Measurements from ENCODE around the gene ETV6.

Gene ETV6

DNA sequence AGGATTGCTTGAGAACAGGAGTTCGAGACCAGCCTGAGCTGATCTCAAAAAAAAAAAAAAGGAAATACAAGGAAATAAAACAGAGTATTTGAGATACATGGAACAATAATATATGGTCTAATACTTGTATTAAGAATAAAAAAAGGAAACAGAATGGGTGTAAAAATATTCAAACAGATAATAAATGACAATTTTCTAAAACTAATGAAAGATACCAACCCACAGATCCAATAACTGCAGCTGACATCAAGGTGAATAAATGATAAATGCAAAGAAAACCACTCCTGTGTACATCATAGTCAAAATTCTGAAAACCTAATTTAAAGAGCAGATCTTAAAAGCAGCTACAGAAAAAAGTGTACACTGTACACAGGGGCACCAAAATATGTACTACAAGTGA lies 4.1 kb upstream of the ETV6 start:
- DNase-seq (ENCODE audit: low read depth): no peak

DNA sequence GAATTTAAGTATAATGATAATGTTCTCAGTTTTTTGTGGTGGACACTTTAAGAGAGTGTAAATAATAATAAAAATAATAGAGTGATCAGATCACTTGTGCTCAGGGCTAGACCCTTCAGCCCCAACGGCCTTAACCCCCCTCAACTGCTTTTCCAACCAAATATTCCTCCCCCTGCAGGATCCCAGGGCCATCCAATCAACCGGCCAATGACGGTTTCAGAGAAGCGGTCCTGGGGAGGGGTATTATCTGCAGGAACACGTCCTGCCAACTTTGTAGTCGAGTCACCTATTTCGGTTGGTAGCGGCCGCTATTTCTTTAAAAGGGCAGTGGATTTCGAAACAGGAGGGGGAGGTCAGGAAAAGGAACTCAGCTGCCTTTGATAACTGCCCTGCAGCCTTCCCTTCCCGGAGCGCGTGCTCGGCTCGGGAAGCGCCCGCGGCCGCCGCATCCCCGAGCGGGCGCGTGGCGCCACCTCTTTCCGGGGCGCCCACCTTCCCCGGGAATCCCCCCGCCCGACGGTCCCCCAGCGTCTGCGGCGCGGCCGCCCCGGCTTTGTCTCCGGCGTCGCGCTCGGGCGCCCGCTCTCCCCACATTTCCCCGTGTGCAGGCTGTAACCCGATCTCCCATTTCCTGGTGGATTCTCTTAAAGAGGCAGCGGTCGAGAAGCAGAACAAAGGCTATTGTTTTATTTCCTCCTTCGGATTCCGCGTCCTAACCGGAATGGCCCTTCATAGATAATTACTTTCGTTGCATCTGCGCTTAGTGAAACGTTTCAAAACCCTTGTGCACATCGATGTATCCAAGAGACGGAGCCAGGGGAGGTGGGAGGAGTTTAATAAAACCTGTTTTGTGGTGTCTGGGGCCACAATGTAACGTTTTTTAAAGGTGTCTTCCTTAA lies 711 bp upstream of the ETV6 start:
- peak; percentile 92 for DNase-seq (ENCODE audit: low read depth)

DNA sequence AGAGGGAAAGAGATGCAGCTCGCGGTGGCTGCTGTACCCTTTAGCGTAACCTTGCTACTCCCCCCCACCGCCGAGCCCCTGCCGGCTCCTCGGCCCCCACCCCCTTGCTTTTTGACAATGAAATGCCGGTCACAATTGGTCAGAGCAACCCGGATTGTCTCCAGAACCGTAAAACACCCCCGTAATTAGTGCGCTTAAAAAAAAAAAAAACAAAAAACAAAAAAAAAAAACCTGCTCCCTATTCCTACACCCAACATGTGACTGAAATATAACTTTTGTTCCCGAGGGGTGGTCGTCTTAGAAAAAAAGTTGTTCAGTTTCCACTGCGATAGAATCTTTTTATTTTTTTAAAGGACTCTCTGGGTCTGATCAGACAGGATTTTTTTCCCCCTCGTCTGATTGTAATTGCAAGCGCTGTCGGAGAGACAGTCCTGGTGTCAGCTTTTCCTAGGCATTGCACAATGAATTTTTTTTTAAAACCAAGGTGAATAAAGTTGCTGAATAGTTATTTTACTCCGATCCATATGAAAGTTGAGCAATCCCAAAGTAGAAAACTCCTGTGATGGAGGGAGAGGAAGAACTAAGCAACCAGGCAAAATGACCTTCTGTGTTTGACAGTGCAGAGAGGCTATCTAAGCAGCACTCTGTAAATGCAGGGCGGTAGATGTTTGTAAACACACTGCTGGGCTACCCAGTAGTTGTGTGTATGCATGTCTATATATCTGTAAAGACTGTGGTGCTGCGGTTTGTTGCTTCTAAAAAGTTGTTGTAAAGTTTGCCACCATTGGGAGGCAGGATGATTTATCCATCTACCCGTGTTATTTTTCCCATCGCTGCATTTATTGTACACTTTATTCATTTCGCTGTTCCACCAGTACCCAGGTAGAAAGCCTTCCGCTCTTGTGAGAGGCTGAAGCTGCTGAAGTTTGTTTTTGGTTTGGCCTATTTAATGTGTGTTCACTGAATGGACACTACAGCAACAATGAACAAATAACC lies 1.1 kb downstream of the ETV6 start:
- DNase-seq (ENCODE audit: low read depth): peak; percentile 56

DNA sequence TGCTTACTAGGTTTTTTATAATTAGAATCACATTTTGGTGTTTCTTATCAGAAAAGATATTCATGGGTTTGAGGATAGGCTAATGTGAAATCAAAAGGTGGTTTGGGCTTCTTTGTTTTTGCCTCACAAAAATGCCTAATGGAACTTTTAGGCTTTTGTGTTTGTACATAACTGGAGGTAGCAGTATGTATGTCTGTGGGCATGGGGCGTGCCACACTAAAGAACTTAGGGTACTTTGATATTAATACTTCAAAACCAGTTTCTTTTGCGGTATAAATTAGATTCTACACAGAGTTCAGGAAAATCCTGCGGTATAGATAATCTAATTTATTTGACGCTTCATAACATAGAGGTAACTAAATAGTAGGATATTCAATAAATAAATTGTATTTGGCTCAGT lies 1.9 kb downstream of the ETV6 start:
- peak; percentile 12 for DNase-seq (ENCODE audit: low read depth)

DNA sequence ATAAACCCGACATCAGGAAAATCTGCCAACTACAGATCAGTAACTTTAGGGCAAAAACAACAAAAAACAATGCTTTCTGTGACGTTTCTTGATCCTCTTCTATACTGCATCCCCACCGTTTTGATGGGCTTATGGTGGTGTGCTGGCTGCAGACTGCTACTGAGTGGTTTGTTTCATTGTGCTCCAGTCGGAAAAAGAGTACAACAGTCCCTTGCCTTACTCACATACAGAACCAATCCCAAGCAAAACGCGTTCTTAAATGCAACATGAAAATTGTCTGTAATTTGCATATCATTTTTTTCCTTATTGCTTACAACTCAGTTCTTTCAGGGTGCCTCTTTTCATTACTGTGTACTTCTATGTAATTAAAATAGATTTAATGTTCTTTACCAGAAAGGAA lies 2.3 kb downstream of the ETV6 start:
- peak; percentile 49 for DNase-seq (ENCODE audit: low read depth)

DNA sequence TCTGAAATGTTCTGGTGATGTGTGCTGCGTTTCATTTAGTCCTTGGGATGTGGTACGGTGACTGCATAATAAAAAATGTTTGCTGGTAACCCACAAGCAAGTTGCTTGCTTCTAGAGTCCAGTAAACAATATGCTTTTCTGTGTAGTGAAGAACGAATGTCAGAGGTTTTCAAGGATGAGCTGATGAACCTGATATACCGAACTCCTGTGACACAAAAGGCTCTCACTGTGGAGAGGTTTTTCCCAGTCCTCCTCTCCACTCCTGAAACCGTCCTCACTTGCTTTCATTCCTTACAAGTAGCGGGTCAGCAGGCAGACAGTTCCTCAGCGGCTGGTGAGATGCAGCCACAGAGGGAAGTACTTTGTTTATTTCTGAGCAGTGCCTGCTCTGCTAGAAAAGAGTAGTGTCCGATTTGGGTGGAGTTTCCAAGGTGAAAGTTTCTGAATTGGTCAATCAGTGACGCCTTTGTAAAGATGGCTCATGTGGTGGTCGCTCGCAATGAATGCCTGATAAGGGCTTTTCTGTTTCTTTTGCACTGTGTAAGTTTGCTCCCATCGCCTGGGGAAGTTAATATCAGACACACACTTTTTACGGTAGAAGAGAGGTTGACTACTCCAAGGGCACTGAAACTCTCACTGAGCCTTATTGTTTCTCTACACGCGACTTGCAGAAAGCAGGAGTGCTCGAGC lies 3.0 kb downstream of the ETV6 start:
- peak; percentile 83 for DNase-seq (ENCODE audit: low read depth)

DNA sequence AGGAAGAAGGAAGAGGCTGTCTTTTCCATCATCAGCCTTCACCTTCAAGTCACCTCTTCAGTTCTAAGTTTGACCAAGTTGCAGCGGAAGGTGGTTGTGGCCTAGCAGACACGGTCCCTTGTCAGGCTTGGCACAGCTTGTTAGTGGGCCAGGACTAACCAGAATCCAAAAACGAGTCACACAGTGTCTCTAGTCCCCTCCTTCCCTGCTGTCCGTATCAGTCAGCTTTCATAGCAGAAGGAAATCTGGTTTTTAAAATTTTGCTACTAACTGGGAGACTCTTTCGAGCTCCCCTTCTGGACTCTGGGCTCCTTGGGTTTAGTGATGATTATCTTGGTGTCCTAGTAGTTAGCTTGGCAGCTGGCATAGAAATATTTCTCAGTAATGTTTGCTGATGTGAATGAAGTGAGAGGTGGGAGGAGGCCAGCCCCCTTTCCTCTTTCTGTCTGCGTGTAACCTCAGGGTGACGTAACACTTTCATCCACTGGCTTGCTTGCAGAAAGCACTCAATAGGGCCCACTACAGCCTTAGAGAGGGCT lies 3.8 kb downstream of the ETV6 start:
- peak; percentile 10 for DNase-seq (ENCODE audit: low read depth)

DNA sequence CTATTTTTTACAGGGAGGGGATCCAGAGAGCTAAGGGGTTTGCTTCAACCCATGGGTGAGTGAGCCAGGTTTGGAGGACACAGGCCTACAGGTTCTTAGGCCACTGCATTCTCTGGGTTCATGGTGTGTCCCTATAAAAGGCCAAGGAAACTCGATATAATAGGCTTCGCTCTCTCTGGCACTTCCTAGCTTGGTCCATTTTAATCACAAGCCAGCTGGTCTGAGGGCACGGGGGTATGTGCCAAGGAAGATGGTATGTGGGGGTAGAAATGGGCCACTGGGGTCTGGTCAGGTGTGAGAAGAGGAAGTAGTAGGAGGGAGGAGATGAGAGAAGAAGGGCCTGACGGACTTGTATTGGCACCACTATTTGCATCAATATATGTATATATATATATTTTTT lies 4.9 kb downstream of the ETV6 start:
- DNase-seq (ENCODE audit: low read depth): no peak

DNA sequence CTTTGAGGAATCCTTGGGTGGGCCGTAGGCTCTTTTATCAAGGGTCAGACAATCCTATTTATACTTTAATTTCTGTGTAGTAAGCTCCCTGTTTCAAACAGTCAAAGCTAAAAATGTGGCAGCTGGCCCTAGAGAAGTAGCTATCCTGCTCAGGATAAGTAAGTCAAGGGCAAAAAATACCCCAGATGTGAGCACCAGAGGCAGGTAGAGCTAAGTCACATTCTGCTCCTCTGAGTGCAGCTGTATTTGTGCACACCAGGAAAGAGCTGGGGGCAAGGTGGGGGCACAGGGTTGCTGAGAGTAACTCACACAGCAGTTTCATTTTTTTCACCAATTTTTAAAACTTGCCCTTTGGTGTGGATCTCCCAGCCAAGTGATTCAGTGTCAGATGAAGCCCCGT lies 5.3 kb downstream of the ETV6 start:
- DNase-seq (ENCODE audit: low read depth): no peak

DNA sequence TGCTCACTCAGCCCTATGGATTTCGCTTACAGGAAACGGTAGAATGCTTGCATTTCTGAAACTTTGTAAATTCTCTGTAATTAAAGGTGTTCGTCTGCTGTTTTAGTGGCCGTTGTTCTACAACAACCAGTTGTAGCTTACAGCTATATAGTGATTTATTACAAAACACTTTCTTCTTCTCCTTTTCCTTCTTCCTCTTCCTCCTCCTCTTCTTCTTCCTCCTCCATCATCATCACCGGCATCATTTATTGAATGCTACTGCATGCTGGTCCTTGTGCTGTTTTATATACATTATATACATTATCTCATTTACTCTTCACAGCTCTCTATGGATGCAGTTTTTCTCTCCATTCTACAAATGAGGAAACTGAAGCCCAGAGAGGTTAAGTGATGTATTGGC lies 6.4 kb downstream of the ETV6 start:
- no peak for DNase-seq (ENCODE audit: low read depth)

DNA sequence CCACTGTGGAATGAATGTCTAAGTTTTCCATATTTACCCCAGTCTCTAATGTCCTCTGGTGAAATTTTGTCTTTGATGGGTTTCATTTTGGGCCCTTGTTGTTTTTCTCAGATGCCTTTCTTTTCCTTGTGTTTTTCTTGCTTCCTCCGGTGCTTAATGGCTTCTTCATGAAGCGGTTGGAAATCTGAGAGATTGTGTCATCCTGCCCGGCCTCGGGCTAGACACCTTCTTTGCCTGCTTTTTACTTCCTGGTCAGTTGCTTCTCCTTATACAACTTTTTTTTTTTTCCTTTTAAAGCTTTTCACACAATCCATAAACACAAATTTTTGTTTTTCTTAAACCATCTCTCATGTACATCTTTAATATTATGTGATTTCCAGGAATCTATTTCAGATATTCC lies 7.1 kb downstream of the ETV6 start:
- DNase-seq (ENCODE audit: low read depth): peak; percentile 60

DNA sequence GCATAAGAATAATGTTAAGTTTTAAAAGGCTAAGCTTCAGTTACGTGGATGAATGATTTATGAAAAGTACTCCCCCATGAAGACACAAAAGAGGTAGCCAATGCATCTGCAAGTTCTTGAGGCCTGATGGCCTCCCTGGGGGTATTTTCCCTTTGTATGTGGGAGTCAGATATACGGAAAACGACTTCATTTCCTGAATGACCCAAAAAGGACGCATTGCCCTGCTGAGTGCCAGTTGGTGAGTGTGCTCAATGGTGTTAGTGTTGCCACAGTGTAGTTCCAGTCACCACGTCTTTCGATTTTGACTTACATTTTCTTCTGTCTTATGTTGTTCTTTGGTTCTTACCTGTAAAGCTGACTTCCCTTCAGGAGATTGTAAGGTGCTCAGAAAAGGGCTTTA lies 8.0 kb downstream of the ETV6 start:
- peak; percentile 54 for DNase-seq (ENCODE audit: low read depth)

DNA sequence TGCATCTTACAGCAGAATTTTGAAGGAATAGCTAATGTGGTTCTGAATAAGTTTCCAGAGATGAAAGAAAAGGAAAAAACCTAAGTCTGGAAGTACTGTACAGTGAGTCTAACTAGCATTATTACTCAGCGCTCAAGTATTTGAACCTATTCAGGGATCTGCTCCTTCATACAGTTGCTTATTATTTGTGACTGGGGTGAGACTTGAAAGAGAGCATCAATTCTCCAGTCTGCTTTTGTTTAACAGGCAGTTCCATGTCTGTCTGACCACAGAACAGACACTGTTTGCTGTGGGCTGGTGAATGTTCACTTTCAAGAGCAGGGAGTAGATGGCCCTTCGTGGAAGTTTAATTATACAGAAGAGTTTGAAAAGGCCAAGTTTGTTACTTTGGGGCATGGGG lies 9.3 kb downstream of the ETV6 start:
- DNase-seq (ENCODE audit: low read depth): peak; percentile 92

DNA sequence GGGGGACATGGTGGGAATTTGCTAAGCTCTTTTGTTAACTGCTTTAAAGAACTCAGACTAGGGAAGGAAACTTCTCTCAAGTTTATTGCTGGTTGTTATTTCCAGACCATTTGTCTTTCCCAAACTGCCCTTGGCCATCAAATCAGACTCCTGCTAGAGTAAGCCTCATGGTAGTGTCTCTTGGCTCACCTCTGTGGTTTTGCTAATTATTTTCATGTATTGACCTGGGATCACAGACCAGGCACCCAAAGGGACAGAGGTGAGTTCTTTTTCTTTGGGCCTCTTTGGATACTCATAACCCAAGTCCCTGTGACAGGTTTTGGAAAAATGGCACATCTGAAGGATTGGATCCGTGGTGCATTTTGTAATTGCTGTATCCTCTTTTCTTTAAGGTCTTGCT lies 11.2 kb downstream of the ETV6 start:
- DNase-seq (ENCODE audit: low read depth): no peak

DNA sequence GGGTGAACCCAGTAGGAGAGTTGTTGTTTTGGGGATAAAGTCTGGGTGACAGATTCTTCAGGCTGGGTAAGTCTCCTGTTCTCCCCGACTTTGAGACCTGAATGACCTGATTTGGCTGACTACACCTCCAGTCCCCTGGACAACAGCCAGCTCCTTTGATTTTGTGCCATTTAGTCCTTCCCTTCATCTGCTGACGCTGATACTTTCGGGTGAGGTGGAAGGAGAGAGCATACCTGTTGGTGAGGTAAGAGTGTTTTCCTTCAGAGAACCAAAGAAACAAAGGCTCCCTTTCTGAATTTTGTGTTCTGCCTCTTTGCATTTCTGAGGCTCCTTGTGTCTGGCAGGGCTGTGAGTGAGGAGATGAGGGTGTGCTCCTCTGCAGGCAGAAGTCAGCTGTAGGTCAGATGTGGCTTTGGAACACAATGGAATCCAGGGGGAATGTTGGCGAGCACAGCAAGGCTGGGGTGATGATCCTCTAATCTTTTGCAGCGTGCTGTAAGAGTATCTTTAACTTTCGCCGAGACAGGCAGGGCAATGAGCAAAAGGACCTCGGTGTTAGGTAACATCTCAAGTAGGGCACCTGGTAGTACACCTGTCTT lies 12.1 kb downstream of the ETV6 start:
- DNase-seq (ENCODE audit: low read depth): no peak

DNA sequence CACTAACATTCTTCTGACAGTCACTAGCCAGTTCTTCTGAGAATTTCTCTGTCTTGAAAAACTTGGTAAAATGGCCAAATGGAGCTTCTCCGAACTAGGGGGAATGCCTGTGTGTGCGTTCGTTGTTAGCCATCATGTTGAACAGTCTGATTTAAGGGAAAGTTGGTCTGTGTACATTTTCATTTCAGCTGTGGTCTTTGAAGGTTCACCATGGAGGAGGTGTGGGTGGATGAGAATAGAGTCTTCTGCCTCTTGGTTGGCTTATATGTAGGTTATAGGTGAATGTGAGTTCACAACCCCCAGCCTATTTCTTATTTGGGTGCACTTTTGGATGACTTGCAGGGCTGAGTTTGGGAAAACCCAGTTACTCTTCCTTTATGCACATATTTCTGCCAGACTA lies 12.9 kb downstream of the ETV6 start:
- DNase-seq (ENCODE audit: low read depth): no peak

DNA sequence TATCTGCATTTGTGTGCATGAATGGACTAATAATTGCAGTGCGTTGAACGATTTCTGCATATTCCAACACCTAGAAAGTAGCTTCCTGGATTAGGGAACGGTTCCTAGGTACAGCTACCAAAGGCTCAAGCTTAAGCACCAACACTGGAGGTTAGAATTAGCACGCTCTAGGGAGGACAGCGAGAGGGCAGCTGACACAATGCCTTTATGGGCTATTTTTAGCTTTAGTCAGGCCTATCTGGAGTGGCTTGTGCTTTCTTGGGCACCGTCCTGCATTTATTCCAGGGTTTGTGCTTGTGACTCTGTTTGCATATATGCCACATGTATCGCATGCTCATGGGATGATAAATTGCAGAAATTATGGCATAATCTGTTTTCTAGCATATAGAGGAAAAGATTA lies 13.7 kb downstream of the ETV6 start:
- no peak for DNase-seq (ENCODE audit: low read depth)

DNA sequence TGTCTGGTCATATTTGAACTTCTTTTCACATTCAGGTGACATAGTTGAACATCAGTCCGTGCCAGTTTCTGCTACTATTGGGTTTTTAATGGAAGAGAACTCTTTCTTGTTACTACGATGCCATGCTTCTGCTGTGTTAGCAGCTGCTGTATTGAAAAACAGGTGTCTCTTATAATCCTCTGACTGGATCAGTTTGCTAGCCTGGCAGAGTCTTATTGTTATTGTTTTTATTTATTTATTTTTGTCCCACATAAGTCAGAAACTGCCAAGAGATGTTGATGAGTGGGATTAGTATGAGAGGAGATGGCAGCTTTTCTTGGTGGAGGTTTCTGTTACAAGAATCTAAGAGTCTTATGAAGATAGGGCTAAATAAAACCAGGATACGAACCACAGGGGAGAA lies 14.6 kb downstream of the ETV6 start:
- no peak for DNase-seq (ENCODE audit: low read depth)

DNA sequence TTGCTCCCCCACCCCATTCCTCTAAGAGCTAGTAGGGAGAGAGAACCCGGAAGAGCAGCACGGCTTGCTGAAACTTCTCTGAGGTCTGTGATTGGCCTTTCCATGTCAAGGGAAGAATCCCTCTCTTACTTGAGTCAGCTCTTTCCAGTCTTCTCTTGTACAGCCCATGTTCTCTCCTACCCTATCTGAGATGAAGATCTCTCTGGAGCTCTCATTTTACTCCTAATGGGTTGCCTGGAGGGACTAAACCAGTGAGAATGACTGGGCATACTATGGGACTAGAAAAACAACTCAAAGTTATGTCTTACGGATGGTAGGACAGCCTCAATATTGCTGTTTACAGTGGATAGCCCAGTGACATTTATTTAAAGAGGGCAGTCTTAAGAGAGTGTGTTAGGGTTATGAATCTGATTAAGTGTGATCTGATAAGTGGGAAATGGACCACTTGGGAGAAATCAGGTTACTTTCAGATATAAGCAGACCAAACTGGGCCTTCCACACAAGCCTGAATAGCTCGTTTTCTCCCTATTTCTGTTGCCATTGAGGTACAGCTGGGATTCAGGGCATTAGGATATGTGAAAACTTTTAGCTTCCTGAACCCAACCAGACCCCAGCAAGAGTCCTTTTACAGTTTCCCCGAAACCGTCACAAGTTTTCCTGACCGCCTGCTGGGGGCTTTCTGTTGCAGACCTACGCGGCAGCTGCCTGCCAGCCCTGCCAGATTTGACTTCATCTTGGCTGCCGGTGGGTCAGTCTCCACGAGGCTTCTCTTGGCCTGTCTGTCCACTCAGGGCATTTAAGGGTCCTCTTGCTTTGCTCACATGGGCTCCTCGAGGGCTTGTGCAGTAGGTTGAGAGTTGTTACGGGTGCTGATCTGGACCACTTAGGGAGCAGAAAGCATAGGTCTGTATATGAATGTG lies 16.9 kb downstream of the ETV6 start:
- no peak for DNase-seq (ENCODE audit: low read depth)

DNA sequence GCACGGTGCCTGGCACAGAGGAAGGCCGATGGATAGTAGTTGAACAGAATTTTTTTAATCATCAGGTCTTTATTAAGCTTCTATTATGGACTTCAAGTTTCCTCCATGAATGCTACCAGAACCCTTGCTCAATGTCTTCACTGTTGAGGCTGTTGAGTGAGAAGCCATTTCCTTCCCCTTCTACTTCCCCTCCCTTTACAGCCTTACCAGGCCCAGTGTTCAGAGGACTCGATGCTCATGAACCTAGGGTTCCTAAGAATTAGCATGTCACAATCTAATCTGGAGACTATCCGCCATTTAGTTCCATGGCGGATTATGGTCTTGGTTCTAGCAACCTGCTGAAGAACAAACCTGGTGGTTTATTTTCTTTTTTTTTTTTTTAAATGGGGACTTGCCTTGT lies 17.7 kb downstream of the ETV6 start:
- DNase-seq (ENCODE audit: low read depth): no peak

DNA sequence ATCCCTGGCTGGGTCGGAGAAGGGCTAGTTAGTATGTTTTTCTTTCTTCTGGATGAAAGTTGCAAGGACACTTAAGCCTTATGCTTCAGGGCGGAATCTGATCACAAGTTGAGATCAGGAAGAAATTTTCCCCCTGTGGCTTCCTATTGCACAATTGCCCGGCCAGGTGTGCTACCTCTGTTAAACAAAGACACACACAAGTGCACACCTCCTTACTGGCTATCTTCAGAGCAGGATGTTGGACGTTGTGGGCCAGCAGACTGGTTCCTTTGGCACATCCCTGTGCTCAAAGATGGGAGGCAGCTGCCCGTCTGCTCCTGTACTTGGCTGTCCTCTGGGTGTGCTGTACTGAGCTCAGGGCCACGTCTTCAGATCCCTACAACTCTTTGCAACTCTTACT lies 19.1 kb downstream of the ETV6 start:
- DNase-seq (ENCODE audit: low read depth): no peak

All from ELR (cell line).